IPS-20b (cell line): ENCODE results near the gene CEP128.
"Not testable (repeated sequence)": the region's sequence is repeated elsewhere in the genome, so short reads cannot be mapped to it uniquely, and the experiment has no call there.

Source experiments
- H3K27ac ChIP-seq: one replicate; pipeline ENCODE4 v1.5.1; 2013; ENCODE audit warnings: low read length
- H3K27me3 ChIP-seq: 2 replicates; pipeline ENCODE4 v1.6.1; 2013; ENCODE audit warnings: mild to moderate bottlenecking, low read length, inconsistent platforms; ENCODE audit not compliant: insufficient read depth
- H3K36me3 ChIP-seq: 2 replicates; pipeline ENCODE4 v1.6.1; 2013; ENCODE audit warnings: low read depth, mild to moderate bottlenecking, inconsistent platforms, low read length, moderate library complexity; ENCODE audit not compliant: insufficient read depth
- H3K4me1 ChIP-seq: 2 replicates; pipeline ENCODE4 v1.6.1; 2013; ENCODE audit warnings: mild to moderate bottlenecking, control low read depth, inconsistent platforms, low read length, moderate library complexity; ENCODE audit not compliant: insufficient read depth
- H3K4me3 ChIP-seq: 2 replicates; pipeline ENCODE4 v1.5.1; 2013; ENCODE audit warnings: mild to moderate bottlenecking, low read length, inconsistent platforms
- H3K9ac ChIP-seq: 2 replicates; pipeline ENCODE4 v1.6.1; 2013; ENCODE audit warnings: low read depth, mild to moderate bottlenecking, inconsistent platforms, low read length, moderate library complexity
- H3K9me3 ChIP-seq: 2 replicates; pipeline ENCODE4 v1.6.1; 2013; ENCODE audit warnings: mild to moderate bottlenecking, low read depth, low read length, inconsistent platforms; ENCODE audit not compliant: insufficient read depth

The CEP128 gene

DNA sequence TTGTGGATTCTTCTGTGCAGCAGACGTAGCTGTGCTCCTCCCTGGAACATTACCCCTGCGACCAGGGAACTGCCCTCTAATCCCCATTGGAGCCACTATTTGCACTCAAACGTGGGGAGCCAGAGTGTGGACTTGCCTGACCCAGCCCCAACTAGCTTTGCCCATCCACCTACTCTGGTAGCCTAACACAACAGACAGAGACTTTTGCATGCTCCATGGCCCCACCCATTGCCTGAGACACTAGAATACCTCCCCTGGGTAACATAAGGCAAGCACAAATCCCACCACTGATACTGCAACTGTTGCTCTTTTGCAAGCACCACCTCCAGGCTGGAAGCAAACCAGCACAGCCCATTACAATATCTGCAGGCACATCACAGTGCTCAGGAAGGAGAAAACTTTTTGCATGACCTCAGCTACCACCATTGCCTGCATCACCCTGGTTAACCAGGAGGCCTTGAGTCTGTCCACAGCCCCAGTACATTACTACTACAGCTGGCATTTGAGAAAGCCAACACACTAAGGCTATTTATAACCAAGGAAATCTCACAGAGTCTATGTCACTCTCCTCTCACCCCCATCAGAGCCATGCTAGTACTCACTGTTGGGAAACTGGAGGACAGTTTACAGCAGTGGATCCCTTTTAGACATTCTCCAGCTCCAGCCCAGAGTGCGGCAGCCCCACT lies 15.0 kb downstream of the CEP128 start:
- Histone ChIP-seq H3K27me3 (no peaks in the 10 kb centered on the region), H3K9me3 (no peaks in the 10 kb centered on the region), H3K4me3 (no peak overlapping the region), H3K27ac (no peak overlapping the region), H3K9ac (no peak overlapping the region), H3K4me1 (peaks cover 19% of the 10 kb centered on the region), H3K36me3 (no peaks in the 10 kb centered on the region)

DNA sequence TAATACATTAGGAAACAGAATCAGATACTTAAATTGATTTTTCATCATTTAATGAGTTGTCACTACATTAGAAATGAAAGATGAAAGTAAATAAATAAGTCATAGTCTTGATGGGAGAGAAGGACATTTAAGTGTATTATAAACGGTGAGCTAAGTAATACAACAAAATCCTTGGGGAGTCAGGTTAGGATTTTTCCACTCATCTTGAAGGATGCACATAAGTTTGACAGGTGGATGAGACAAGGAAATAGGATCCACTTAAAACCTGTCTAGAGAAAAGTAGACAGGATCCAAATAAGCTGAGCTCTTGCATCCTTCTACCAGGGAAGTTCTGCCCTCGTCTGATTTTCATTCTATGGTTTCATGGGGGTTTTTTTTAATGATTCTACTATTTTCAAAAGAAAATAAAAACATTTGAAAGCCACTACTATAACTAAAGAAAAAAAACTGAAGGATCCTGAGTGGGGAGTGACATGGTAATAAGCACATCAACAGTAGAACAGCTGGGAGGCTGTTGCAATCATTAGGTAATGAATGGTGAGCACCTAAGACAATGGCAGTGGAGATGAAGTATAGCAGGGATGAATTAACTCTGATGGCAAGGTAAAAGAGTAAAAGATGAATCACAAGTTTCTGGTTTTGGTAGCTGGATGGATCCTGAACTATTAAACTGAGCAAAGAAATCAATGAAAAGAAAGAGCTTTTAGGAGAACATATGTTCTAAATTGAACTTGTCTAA lies 17.0 kb downstream of the CEP128 start:
- Histone ChIP-seq H3K4me1 (peaks cover 19% of the 10 kb centered on the region), H3K36me3 (no peaks in the 10 kb centered on the region), H3K9me3 (no peaks in the 10 kb centered on the region), H3K4me3 (no peak overlapping the region; the same call in 1 of the 2 replicates), H3K27ac (no peak overlapping the region), H3K9ac (no peak overlapping the region), H3K27me3 (no peaks in the 10 kb centered on the region)

DNA sequence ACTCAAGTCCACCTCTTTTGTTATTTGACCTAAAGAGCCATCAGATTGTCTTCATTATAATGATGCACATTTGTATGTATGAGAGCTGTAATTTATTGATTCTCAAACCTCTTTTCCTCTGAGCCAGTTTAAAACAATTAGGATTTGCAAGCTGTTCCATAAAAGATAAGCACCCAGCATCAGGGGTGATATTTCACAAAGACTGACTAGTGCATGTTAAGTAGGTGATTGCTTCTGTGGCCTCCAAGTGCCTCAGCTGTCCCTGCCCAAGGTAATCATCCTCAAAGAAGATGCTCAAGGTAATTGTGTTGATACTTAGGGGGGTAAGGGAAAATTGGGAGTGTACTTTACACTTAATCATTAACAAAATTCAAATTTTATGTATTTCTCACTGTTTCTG lies 18.2 kb downstream of the CEP128 start:
- Histone ChIP-seq H3K4me1 (peaks cover 19% of the 10 kb centered on the region), H3K36me3 (no peaks in the 10 kb centered on the region), H3K9ac (no peak overlapping the region), H3K27me3 (no peaks in the 10 kb centered on the region), H3K4me3 (no peak overlapping the region), H3K9me3 (no peaks in the 10 kb centered on the region), H3K27ac (no peak overlapping the region)

DNA sequence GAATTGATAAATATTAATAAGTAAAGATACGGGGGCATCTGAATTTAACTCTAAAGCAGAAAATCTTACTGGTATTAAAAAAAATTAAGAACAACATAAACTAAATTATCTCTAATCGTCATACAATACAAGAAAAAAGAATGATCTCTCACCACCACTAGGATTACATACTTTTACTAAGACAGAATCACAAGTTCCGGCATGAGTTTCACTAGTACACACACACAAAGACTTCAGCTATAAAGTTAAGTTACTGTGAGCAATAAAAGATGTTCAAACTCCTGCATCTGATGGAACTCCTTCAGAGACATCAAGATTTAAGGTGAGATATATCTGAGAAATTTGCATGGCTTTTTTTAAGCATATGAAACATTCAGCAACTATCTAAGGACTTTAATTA lies 21.9 kb downstream of the CEP128 start:
- H3K4me1 ChIP-seq, result peaks cover 13% of the 10 kb centered on the region
- H3K4me3 ChIP-seq, result no peak overlapping the region
- H3K36me3 ChIP-seq, result peaks cover 9% of the 10 kb centered on the region; the same call in 1 of the 2 replicates
- H3K9ac ChIP-seq, result no peak overlapping the region
- H3K27ac ChIP-seq, result no peak overlapping the region
- H3K27me3 ChIP-seq, result no peaks in the 10 kb centered on the region
- H3K9me3 ChIP-seq, result no peaks in the 10 kb centered on the region

DNA sequence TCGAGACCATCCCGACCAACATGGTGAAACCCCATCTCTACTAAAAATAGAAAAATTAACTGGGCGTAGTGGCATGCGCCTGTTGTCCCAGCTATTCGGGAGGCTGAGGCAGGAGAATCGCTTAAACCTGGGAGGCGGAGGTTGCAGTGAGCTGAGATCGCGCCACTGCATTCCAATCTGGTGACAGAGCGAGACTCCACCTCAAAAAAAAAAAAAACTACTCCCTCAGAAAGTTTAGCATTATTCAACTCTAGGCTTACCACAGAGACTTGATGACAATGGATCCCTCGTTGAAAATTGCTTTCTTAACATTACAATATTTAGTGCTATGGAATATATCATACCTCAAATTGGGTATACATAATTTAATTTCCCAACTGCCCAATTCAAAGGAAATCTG lies 29.5 kb downstream of the CEP128 start:
- H3K9me3 ChIP-seq, H3K4me1 ChIP-seq, H3K27ac ChIP-seq, H3K9ac ChIP-seq, H3K4me3 ChIP-seq, H3K27me3 ChIP-seq: not testable (repeated sequence)
- H3K36me3 ChIP-seq, result peaks cover 14% of the 10 kb centered on the region; the same call in 1 of the 2 replicates

DNA sequence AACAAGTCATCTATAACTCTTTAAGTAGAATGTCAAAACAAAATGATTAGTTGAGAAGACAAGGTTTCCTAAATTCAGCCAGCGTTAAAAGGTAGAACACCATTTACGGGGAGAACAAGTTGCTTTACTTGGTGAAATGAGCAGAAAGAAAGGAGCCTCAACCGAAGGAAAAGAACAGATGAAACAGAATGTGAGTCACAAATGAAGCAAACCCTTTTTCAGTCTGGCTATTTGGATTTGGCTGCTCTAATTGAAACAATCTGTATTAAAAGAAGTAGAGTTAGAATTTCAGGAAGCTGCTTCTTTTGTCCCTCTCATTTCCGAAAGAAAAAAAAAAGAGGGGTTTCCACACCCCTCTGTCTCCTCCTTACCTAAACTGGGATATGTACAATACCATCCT lies 34.6 kb downstream of the CEP128 start:
- H3K36me3 ChIP-seq, result no peaks in the 10 kb centered on the region; the same call in 1 of the 2 replicates
- no peak overlapping the region for H3K9ac ChIP-seq
- no peaks in the 10 kb centered on the region for H3K27me3 ChIP-seq
- H3K9me3 ChIP-seq, result no peaks in the 10 kb centered on the region
- H3K4me3 ChIP-seq, result no peak overlapping the region
- no peak overlapping the region for H3K27ac ChIP-seq
- no peaks in the 10 kb centered on the region for H3K4me1 ChIP-seq

DNA sequence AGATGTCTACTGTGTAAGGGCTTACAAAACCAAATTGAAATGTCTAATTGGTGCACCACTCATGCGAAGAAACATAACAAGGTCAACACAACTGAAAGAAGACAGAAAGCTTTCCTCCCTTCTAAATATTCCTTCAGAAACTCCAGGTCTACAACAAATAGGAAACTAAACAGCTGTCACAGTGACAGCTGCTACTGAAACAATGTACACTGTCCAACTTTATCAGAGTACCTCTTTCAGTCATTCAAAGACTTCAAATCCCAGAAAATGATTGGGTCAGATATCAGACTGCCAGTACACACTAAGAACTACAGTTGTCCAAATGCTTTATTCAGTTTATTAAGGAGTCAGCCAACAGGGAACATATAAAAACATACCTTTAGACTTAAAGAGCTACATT lies 35.2 kb downstream of the CEP128 start:
- Histone ChIP-seq H3K27ac (no peak overlapping the region), H3K4me1 (no peaks in the 10 kb centered on the region), H3K9ac (no peak overlapping the region), H3K27me3 (no peaks in the 10 kb centered on the region), H3K36me3 (no peaks in the 10 kb centered on the region; the same call in 1 of the 2 replicates), H3K4me3 (no peak overlapping the region), H3K9me3 (no peaks in the 10 kb centered on the region)

DNA sequence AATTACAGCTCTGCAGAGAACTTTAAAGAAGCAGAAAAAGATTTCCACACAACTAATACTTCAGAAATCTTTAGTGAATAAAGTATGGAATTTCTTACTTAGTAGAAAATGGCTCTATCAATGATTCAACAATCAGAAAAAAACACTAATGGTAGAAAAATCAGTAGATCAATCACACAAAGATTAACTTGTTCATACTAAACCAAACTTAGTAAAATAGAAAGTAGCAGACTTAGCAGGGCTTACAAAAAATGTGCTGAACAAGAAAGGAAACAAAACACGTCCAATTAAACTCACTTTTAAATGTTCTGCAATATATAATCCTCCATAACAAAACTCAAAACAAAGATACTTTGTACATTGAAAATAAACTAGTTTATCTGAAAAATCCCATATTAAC lies 38.9 kb downstream of the CEP128 start:
- Histone ChIP-seq H3K4me1 (no peaks in the 10 kb centered on the region), H3K4me3 (no peak overlapping the region), H3K27ac (no peak overlapping the region), H3K36me3 (no peaks in the 10 kb centered on the region), H3K9ac (no peak overlapping the region), H3K9me3 (no peaks in the 10 kb centered on the region), H3K27me3 (no peaks in the 10 kb centered on the region)

DNA sequence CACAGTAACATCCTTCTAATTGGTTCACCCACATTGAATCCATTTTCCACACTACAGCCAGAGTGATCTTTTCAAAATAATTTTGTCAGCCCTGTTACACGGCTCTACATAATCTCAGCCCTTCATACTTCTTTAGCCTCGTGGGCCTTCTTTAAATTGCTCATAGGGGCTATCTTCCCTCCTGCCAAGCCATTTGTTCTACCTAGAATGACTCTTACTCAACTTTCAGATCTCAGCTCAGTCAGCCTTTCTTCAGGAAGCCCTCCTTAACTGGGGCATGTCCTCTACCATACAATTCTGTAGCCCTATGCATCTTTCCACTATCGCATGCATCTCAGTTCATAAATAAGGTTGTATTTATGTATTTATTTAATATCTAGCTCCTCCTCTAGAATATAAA lies 39.7 kb downstream of the CEP128 start:
- H3K4me3 ChIP-seq, result no peak overlapping the region
- no peaks in the 10 kb centered on the region for H3K9me3 ChIP-seq
- H3K4me1 ChIP-seq, result no peaks in the 10 kb centered on the region
- no peaks in the 10 kb centered on the region for H3K36me3 ChIP-seq
- no peak overlapping the region for H3K27ac ChIP-seq
- H3K9ac ChIP-seq, result no peak overlapping the region
- H3K27me3 ChIP-seq, result no peaks in the 10 kb centered on the region

DNA sequence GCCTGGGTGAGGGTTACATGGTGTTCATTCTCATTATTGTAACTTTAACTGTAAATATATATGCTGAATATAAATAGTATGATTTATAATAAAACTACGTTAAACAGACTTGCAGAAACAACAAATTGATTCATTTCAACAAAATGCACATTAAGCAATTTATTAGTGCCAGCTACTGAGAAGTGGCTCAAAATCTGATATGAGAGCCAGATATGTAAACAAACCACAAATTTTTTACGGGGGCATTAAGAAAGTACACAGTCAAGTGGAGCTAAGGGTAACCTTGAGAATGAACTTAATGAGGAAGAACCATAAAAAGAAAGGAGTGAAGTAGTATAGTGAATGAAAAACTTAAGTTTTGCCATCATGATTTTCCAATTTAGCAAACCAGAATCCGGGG lies 40.3 kb downstream of the CEP128 start:
- H3K4me3 ChIP-seq, result no peak overlapping the region
- H3K9ac ChIP-seq, result no peak overlapping the region
- H3K9me3 ChIP-seq, result no peaks in the 10 kb centered on the region
- no peaks in the 10 kb centered on the region for H3K27me3 ChIP-seq
- no peaks in the 10 kb centered on the region for H3K36me3 ChIP-seq
- H3K4me1 ChIP-seq, result no peaks in the 10 kb centered on the region
- no peak overlapping the region for H3K27ac ChIP-seq

DNA sequence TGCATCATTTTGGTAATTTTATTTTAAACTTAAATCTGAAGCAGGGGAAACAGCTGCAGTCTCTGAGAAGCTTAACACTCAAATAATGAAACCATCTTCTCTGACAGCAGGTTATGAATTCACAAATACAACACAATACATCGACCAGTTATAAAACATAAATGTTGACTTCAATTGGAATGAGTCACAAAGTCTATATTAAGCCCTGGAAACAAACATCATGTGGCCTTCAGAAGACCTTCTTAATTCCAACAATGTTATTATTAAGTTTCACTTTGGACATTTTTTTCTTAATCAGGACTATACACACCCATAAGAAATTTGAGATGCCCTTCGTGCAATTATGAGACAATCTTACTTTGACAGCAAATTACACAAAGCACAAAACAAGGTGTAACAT lies 68.9 kb downstream of the CEP128 start:
- no peaks in the 10 kb centered on the region for H3K4me1 ChIP-seq
- no peak overlapping the region for H3K9ac ChIP-seq
- H3K9me3 ChIP-seq, result peaks cover 20% of the 10 kb centered on the region
- H3K27me3 ChIP-seq, result no peaks in the 10 kb centered on the region
- H3K4me3 ChIP-seq, result no peak overlapping the region
- 0 out of 2 replicates have a peak, but pooled peaks cover 4% of the 10 kb centered on the region for H3K36me3 ChIP-seq
- no peak overlapping the region for H3K27ac ChIP-seq

DNA sequence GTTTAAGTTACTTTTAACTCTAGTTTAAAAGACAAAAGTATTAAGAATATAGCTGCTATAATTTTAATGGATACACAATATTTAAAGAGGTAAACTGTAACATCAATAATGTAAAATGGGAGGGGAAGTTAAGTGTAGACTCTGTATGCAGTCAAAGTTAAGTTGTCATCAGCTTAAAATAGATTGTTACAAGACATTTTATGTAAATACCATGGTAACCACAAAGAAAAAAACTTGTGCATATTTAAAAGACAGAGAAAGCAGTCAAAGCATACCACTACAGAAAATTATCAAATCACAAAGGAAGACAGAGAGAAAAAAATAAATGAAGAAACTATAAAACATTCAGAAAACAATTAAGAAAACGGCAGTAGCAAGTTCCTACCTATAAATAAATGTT lies 73.3 kb downstream of the CEP128 start:
- Histone ChIP-seq H3K27me3 (no peaks in the 10 kb centered on the region), H3K4me1 (no peaks in the 10 kb centered on the region), H3K9me3 (peaks cover 20% of the 10 kb centered on the region), H3K4me3 (no peak overlapping the region), H3K36me3 (no peaks in the 10 kb centered on the region), H3K9ac (no peak overlapping the region), H3K27ac (no peak overlapping the region)
